ENCODE data around the gene LAMB4.

- TF ChIP-seq CTCF (IDR thresholded peaks at IDR 0.05 in 4 of 5, conservative IDR thresholded peaks at IDR 0.05 in 1 of 5) (no peak), POLR2A (IDR thresholded peaks at IDR 0.05) (no peak)
Observed at GRCh38 chr7:108156897-108157605, 26.9 kb upstream of the LAMB4 start.
